Measurements from ENCODE around the gene RP2.
A peak's percentile ranks its signal among the peaks of the same experiment; 100 is the strongest.

Gene RP2

GRCh38 chrX:46803140-46803539 lies 33.7 kb upstream of the RP2 start:
- TF ChIP-seq CTCF (IDR thresholded peaks at IDR 0.05; ENCODE audit: low read depth, low read length, missing control alignments): peak; percentile 27
- no peak for DNase-seq (ENCODE audit: low read depth)
- no peak overlapping the region for H3K4me3 ChIP-seq (ENCODE audit: low read depth, low read length)

GRCh38 chrX:46805270-46805669 lies 31.6 kb upstream of the RP2 start:
- no peak for TF ChIP-seq CTCF (IDR thresholded peaks at IDR 0.05; ENCODE audit: low read depth, low read length, missing control alignments)
- DNase-seq (ENCODE audit: low read depth): no peak
- no peak overlapping the region for H3K4me3 ChIP-seq (ENCODE audit: low read depth, low read length)

GRCh38 chrX:46811121-46811520 lies 25.7 kb upstream of the RP2 start:
- DNase-seq (ENCODE audit: low read depth): no peak
- H3K4me3 ChIP-seq (ENCODE audit: low read depth, low read length): no peak overlapping the region
- no peak for TF ChIP-seq CTCF (IDR thresholded peaks at IDR 0.05; ENCODE audit: low read depth, low read length, missing control alignments)

GRCh38 chrX:46812445-46812844 lies 24.4 kb upstream of the RP2 start:
- DNase-seq (ENCODE audit: low read depth): no peak
- TF ChIP-seq CTCF (IDR thresholded peaks at IDR 0.05; ENCODE audit: low read depth, low read length, missing control alignments): no peak
- H3K4me3 ChIP-seq (ENCODE audit: low read depth, low read length): no peak overlapping the region

GRCh38 chrX:46814966-46815365 lies 21.9 kb upstream of the RP2 start:
- no peak for DNase-seq (ENCODE audit: low read depth)
- TF ChIP-seq CTCF (IDR thresholded peaks at IDR 0.05; ENCODE audit: low read depth, low read length, missing control alignments): no peak
- H3K4me3 ChIP-seq (ENCODE audit: low read depth, low read length): no peak overlapping the region

GRCh38 chrX:46819136-46819535 lies 17.7 kb upstream of the RP2 start:
- DNase-seq (ENCODE audit: low read depth): no peak
- TF ChIP-seq CTCF (IDR thresholded peaks at IDR 0.05; ENCODE audit: low read depth, low read length, missing control alignments): no peak
- H3K4me3 ChIP-seq (ENCODE audit: low read depth, low read length): no peak overlapping the region

- DNase-seq (ENCODE audit: low read depth): no peak
- no peak for TF ChIP-seq CTCF (IDR thresholded peaks at IDR 0.05; ENCODE audit: low read depth, low read length, missing control alignments)
These were observed 16.3 kb upstream of the RP2 start for GRCh38 chrX:46820391-46821100.

More at GRCh38 chrX:46820391-46821100, 16.3 kb upstream of the RP2 start:
- no peak overlapping the region for H3K4me3 ChIP-seq (ENCODE audit: low read depth, low read length)
